Panc1 (cell line): ENCODE results near the gene FLYWCH1. TPM values are rescaled to one million over a fixed set of nuclear protein-coding genes. Genes with fewer than 3 reads are reported as not detected.

Source experiments
- ATAC-seq: fragments of 200-7000 bp; cut with Tn5 transposase; 2 replicates; pipeline ENCODE4 v1.9.1; 2020; ENCODE audit warnings: mild to moderate bottlenecking, moderate library complexity
- BruUV-seq: library from RNA; stranded (reverse); fragments of 400-500 nt; replicated peaks from 2 replicates; lab custom pipeline; 2021; lab: Mats Ljungman, UMichigan
- CTCF ChIA-PET: fragments of 300-600 bp; sonication (Branson Sonifier 250); formaldehyde crosslinking; loops from one replicate; lab custom pipeline; 2022; ENCODE audit warnings: antibody characterized with exemption; lab: Charles Lee
- POLR2A ChIA-PET: fragments of 300-600 bp; sonication (Branson Sonifier 250); formaldehyde crosslinking; loops from one replicate; lab custom pipeline; 2022; ENCODE audit warnings: antibody characterized with exemption; lab: Charles Lee
- DNase-seq: peaks from one replicate; pipeline ENCODE4 v3.0.0-alpha.2; 2010; ENCODE audit warnings: low read depth, low spot score
- H3K27ac ChIP-seq: 2 replicates; pipeline ENCODE4 v1.5.1; 2011; ENCODE audit warnings: mild to moderate bottlenecking, low read length, inconsistent platforms
- H3K27me3 ChIP-seq: fragments of 200-500 bp; sonication (Bioruptor generic); 2 replicates; pipeline ENCODE4 v1.6.0; 2014; ENCODE audit warnings: low read length, inconsistent platforms; ENCODE audit not compliant: control insufficient read depth, insufficient read depth
- H3K36me3 ChIP-seq: fragments of 200-500 bp; sonication (Bioruptor generic); 2 replicates; pipeline ENCODE4 v1.5.1; 2014; ENCODE audit warnings: inconsistent platforms, mild to moderate bottlenecking, low read length, moderate library complexity; ENCODE audit not compliant: control insufficient read depth, insufficient read depth
- H3K4me1 ChIP-seq: 2 replicates; pipeline ENCODE4 v1.5.1; 2011; ENCODE audit warnings: inconsistent platforms, mild to moderate bottlenecking, low read length, moderate library complexity; ENCODE audit not compliant: control insufficient read depth, insufficient read depth
- H3K4me3 ChIP-seq, 2 experiments: 2 replicates each; pipeline ENCODE4 v1.5.1; 2011 to 2012; ENCODE audit warnings: low read depth in 2 of 2, low read length in 2 of 2, mild to moderate bottlenecking in 2 of 2, inconsistent platforms in 1 of 2, moderate library complexity in 1 of 2
- H3K9me3 ChIP-seq: fragments of 200-500 bp; sonication (Bioruptor generic); 2 replicates; pipeline ENCODE4 v1.5.1; 2014; ENCODE audit warnings: low read depth, mild to moderate bottlenecking, inconsistent platforms, low read length, moderate library complexity; ENCODE audit not compliant: control insufficient read depth, insufficient read depth
- CTCF ChIP-seq: fragments of 450-650 bp; IDR thresholded peaks from 2 replicates; pipeline ENCODE4 v1.5.1; 2017; ENCODE audit warnings: mild to moderate bottlenecking
- POLR2AphosphoS5 ChIP-seq: IDR thresholded peaks from 2 replicates; pipeline ENCODE4 v1.6.1; 2012; ENCODE audit warnings: mild to moderate bottlenecking, low read depth, low read length, moderate library complexity
- SIN3A ChIP-seq: IDR thresholded peaks from 2 replicates; pipeline ENCODE4 v1.6.1; 2012; ENCODE audit warnings: low read depth, mild to moderate bottlenecking, low read length, moderate library complexity, borderline replicate concordance; ENCODE audit not compliant: insufficient read depth
- TCF7L2 ChIP-seq: IDR thresholded peaks from 2 replicates; pipeline ENCODE4 v1.6.1; 2011; ENCODE audit warnings: mild to moderate bottlenecking, low read depth, low read length, inconsistent platforms
- in situ Hi-C: cut with HindIII; loops from 2 replicates; pipeline ENCODE4 v1.10.0; 2016; ENCODE audit warnings: low sequenced_read_pairs, low pct_unique_long_range_greater_than_20kb
- intact Hi-C: fragments of 100-400 bp; cut with micrococcal nuclease; formaldehyde crosslinking; loops from one replicate; pipeline ENCODE4 v1.10.0; 2022; ENCODE audit not compliant: unreplicated experiment
- total RNA-seq: library from RNA; stranded (reverse); gene quantifications from one replicate; pipeline ENCODE4 v1.2.1, GENCODE V29; 2021; ENCODE audit not compliant: unreplicated experiment
- TF ChIP-seq, protein P1 (sequence below), 2 experiments: IDR thresholded peaks; 2 replicates each; pipeline ENCODE4 v1.6.1; 2011 to 2012; ENCODE audit warnings: low read depth in 2 of 2, control low read depth in 1 of 2, low read length in 1 of 2, mild to moderate bottlenecking in 1 of 2, moderate library complexity in 1 of 2; ENCODE audit not compliant: insufficient read depth in 1 of 2

FLYWCH1 gene
- total RNA-seq, 1 experiment from 2014 or later, result 67.9 TPM

- DNase-seq (no peak), ATAC-seq (no peak)
- BruUV-seq, result no TSS peak
- TF ChIP-seq TCF7L2 (no peak), CTCF (no peak), SIN3A (no peak), POLR2AphosphoS5 (no peak)
- TF ChIP-seq, protein P1, sequence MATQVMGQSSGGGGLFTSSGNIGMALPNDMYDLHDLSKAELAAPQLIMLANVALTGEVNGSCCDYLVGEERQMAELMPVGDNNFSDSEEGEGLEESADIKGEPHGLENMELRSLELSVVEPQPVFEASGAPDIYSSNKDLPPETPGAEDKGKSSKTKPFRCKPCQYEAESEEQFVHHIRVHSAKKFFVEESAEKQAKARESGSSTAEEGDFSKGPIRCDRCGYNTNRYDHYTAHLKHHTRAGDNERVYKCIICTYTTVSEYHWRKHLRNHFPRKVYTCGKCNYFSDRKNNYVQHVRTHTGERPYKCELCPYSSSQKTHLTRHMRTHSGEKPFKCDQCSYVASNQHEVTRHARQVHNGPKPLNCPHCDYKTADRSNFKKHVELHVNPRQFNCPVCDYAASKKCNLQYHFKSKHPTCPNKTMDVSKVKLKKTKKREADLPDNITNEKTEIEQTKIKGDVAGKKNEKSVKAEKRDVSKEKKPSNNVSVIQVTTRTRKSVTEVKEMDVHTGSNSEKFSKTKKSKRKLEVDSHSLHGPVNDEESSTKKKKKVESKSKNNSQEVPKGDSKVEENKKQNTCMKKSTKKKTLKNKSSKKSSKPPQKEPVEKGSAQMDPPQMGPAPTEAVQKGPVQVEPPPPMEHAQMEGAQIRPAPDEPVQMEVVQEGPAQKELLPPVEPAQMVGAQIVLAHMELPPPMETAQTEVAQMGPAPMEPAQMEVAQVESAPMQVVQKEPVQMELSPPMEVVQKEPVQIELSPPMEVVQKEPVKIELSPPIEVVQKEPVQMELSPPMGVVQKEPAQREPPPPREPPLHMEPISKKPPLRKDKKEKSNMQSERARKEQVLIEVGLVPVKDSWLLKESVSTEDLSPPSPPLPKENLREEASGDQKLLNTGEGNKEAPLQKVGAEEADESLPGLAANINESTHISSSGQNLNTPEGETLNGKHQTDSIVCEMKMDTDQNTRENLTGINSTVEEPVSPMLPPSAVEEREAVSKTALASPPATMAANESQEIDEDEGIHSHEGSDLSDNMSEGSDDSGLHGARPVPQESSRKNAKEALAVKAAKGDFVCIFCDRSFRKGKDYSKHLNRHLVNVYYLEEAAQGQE (IDR thresholded peaks at IDR 0.05; ENCODE audit: insufficient read depth in 1 of 2, low read depth in 2 of 2, low read length in 1 of 2), result no peak
- ChIA-PET CTCF (no interaction called here), POLR2A (no interaction called here)
- intact Hi-C loops (no loop called here), in situ Hi-C loops (no loop called here)
- Histone ChIP-seq H3K9me3 (no peaks in the 10 kb centered on the region), H3K36me3 (no peaks in the 10 kb centered on the region), H3K4me1 (peaks cover 6% of the 10 kb centered on the region), H3K27ac (no peak overlapping the region), H3K27me3 (no peaks in the 10 kb centered on the region), H3K4me3 (no peak overlapping the region)
Measured at GRCh38 chr16:2902337-2903130, 9.2 kb upstream of the FLYWCH1 start.

GRCh38 chr16:2904100-2904921, 7.4 kb upstream of the FLYWCH1 start:
- DNase-seq (no peak), ATAC-seq (peak; percentile 72)
- Histone ChIP-seq H3K27ac (peak overlapping the region; percentile 96), H3K4me3 (peak overlapping the region; percentile 64 to 92), H3K4me1 (peaks cover 6% of the 10 kb centered on the region), H3K27me3 (no peaks in the 10 kb centered on the region), H3K9me3 (no peaks in the 10 kb centered on the region), H3K36me3 (no peaks in the 10 kb centered on the region)
- CTCF ChIA-PET, result no interaction called here
- POLR2A ChIA-PET, result no interaction called here
- intact Hi-C loops (no loop called here), in situ Hi-C loops (no loop called here)
- BruUV-seq, result no TSS peak
- TF ChIP-seq SIN3A (peak; percentile 84; the same call in 1 of the 2 replicates), CTCF (peak; percentile 98), TCF7L2 (no peak), POLR2AphosphoS5 (peak; percentile 79)
- TF ChIP-seq, protein P1 (IDR thresholded peaks at IDR 0.05; ENCODE audit: insufficient read depth in 1 of 2, low read depth in 2 of 2, low read length in 1 of 2), result peak; percentile 54 to 56; a peak in 2 of 4 replicates
